Measurements from ENCODE around the gene NABP2.

- TF ChIP-seq CTCF (IDR thresholded peaks at IDR 0.05) = no peak
- no peak for TF ChIP-seq POLR2A (IDR thresholded peaks at IDR 0.05)
These were observed 45.8 kb upstream of the NABP2 start for GRCh38 chr12:56178347-56178746.

Data from esophagus squamous epithelium (tissue), 4 donors.